ENCODE results near the gene MORC2.

GRCh38 chr22:30878516-30879414 lies 89.8 kb downstream of the MORC2 start:
- TF ChIP-seq, protein P1, sequence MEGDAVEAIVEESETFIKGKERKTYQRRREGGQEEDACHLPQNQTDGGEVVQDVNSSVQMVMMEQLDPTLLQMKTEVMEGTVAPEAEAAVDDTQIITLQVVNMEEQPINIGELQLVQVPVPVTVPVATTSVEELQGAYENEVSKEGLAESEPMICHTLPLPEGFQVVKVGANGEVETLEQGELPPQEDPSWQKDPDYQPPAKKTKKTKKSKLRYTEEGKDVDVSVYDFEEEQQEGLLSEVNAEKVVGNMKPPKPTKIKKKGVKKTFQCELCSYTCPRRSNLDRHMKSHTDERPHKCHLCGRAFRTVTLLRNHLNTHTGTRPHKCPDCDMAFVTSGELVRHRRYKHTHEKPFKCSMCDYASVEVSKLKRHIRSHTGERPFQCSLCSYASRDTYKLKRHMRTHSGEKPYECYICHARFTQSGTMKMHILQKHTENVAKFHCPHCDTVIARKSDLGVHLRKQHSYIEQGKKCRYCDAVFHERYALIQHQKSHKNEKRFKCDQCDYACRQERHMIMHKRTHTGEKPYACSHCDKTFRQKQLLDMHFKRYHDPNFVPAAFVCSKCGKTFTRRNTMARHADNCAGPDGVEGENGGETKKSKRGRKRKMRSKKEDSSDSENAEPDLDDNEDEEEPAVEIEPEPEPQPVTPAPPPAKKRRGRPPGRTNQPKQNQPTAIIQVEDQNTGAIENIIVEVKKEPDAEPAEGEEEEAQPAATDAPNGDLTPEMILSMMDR (IDR thresholded peaks at IDR 0.05; ENCODE audit: borderline replicate concordance, extremely low read depth, low read length, poor library complexity, severe bottlenecking), result no peak
- TF ChIP-seq EZH2 (IDR thresholded peaks at IDR 0.05; ENCODE audit: borderline replicate concordance, low read depth, low read length, severe bottlenecking), result no peak

All from DND-41 (cell line).